H9 (cell line): ENCODE results near the gene LYPD5. TPM values are rescaled to one million over a fixed set of nuclear protein-coding genes. Genes with fewer than 3 reads are reported as not detected.

Experiments
- DNase-seq: peaks from one replicate; pipeline ENCODE4 v3.0.0-alpha.2; 2017
- H2AFZ ChIP-seq: one replicate; pipeline ENCODE4 v1.6.1; 2013; ENCODE audit warnings: mild to moderate bottlenecking, low read length, control low read depth, moderate library complexity
- H2AK5ac ChIP-seq: 2 replicates; pipeline ENCODE4 v1.6.1; 2013; ENCODE audit warnings: low read length, control low read depth, mixed read lengths; ENCODE audit not compliant: insufficient read length
- H2BK120ac ChIP-seq: one replicate; pipeline ENCODE4 v1.6.1; 2013; ENCODE audit warnings: low read depth, mild to moderate bottlenecking, low read length, control low read depth, inconsistent platforms; ENCODE audit not compliant: poor library complexity, severe bottlenecking
- H2BK12ac ChIP-seq: 2 replicates; pipeline ENCODE4 v1.6.1; 2013; ENCODE audit warnings: low read length, control low read depth, mixed read lengths, low read depth; ENCODE audit not compliant: insufficient read length
- H2BK15ac ChIP-seq: 2 replicates; pipeline ENCODE4 v1.6.1; 2013; ENCODE audit warnings: low read depth, low read length, control low read depth
- H2BK20ac ChIP-seq: one replicate; pipeline ENCODE4 v1.6.1; 2013; ENCODE audit warnings: low read depth, mild to moderate bottlenecking, low read length, control low read depth, inconsistent platforms; ENCODE audit not compliant: poor library complexity, severe bottlenecking
- H2BK5ac ChIP-seq: 2 replicates; pipeline ENCODE4 v1.6.1; 2013; ENCODE audit warnings: low read length, control low read depth, mixed read lengths; ENCODE audit not compliant: insufficient read length
- H3K14ac ChIP-seq: 2 replicates; pipeline ENCODE4 v1.6.1; 2013; ENCODE audit warnings: low read length, control low read depth; ENCODE audit not compliant: insufficient read depth
- H3K18ac ChIP-seq: 2 replicates; pipeline ENCODE4 v1.6.1; 2013; ENCODE audit warnings: low read depth, mild to moderate bottlenecking, mixed read lengths, low read length, control low read depth; ENCODE audit not compliant: insufficient read length
- H3K23ac ChIP-seq: 2 replicates; pipeline ENCODE4 v1.6.1; 2013; ENCODE audit warnings: low read length, control low read depth, mixed read lengths, low read depth; ENCODE audit not compliant: insufficient read length
- H3K23me2 ChIP-seq: 2 replicates; pipeline ENCODE4 v1.6.1; 2013; ENCODE audit warnings: low read depth, mild to moderate bottlenecking, mixed read lengths, low read length, control low read depth; ENCODE audit not compliant: insufficient read length, poor library complexity, severe bottlenecking
- H3K27ac ChIP-seq: 2 replicates; pipeline ENCODE4 v1.5.1; 2013; ENCODE audit warnings: low read length, control low read depth, mixed read lengths, low read depth; ENCODE audit not compliant: insufficient read length
- H3K27me3 ChIP-seq: 2 replicates; pipeline ENCODE4 v1.6.1; 2013; ENCODE audit warnings: low read length, control low read depth, inconsistent platforms; ENCODE audit not compliant: insufficient read depth
- H3K4ac ChIP-seq: 2 replicates; pipeline ENCODE4 v1.6.1; 2013; ENCODE audit warnings: low read depth, mild to moderate bottlenecking, control low read depth, inconsistent platforms, low read length, moderate library complexity
- H3K4me1 ChIP-seq: 2 replicates; pipeline ENCODE4 v1.6.1; 2013; ENCODE audit warnings: low read length, control low read depth, inconsistent platforms; ENCODE audit not compliant: insufficient read depth
- H3K4me2 ChIP-seq: 2 replicates; pipeline ENCODE4 v1.6.1; 2013; ENCODE audit warnings: low read length, control low read depth, mixed read lengths; ENCODE audit not compliant: insufficient read length, insufficient read depth
- H3K56ac ChIP-seq: 2 replicates; pipeline ENCODE4 v1.6.1; 2013; ENCODE audit warnings: low read depth, mild to moderate bottlenecking, mixed read lengths, low read length, control low read depth; ENCODE audit not compliant: insufficient read length
- H3K79me1 ChIP-seq: 2 replicates; pipeline ENCODE4 v1.6.1; 2013; ENCODE audit warnings: low read depth, mild to moderate bottlenecking, moderate library complexity, low read length, control low read depth, inconsistent platforms; ENCODE audit not compliant: insufficient read depth, poor library complexity, severe bottlenecking
- H3K79me2 ChIP-seq: 2 replicates; pipeline ENCODE4 v1.6.1; 2013; ENCODE audit warnings: low read length, control low read depth, inconsistent platforms; ENCODE audit not compliant: insufficient read depth
- H3K9ac ChIP-seq: 2 replicates; pipeline ENCODE4 v1.6.1; 2013; ENCODE audit warnings: low read length, control low read depth, mixed read lengths; ENCODE audit not compliant: insufficient read length; ENCODE audit errors: extremely low read depth
- H3K9me3 ChIP-seq: one replicate; pipeline ENCODE4 v1.6.1; 2013; ENCODE audit warnings: low read depth, low read length, inconsistent platforms; ENCODE audit not compliant: control insufficient read depth
- H3T11ph ChIP-seq: one replicate; pipeline ENCODE4 v1.6.1; 2013; ENCODE audit warnings: mild to moderate bottlenecking, low read length, control low read depth, inconsistent platforms
- H4K20me1 ChIP-seq: one replicate; pipeline ENCODE4 v1.6.1; 2013; ENCODE audit not compliant: control insufficient read depth, insufficient read length, insufficient read depth
- H4K5ac ChIP-seq: 2 replicates; pipeline ENCODE4 v1.6.1; 2013; ENCODE audit warnings: low read depth, mild to moderate bottlenecking, mixed read lengths, low read length, control low read depth; ENCODE audit not compliant: insufficient read length
- H4K8ac ChIP-seq: replicated peaks from 2 replicates; pipeline ENCODE4 v1.6.1; 2013; ENCODE audit warnings: low read length, control low read depth, mixed read lengths, low read depth; ENCODE audit not compliant: insufficient read length
- H4K91ac ChIP-seq: 2 replicates; pipeline ENCODE4 v1.6.1; 2013; ENCODE audit warnings: low read depth, mild to moderate bottlenecking, moderate library complexity, mixed read lengths, low read length, control low read depth; ENCODE audit not compliant: insufficient read length
- H3K27ac Mint-ChIP-seq, 3 experiments: 2 replicates in 2 of 3; 3 replicates in 1 of 3; pipeline ENCODE4 v1.8.0; 2020 to 2021; ENCODE audit warnings: mixed read lengths in 3 of 3, mild to moderate bottlenecking in 1 of 3, moderate library complexity in 1 of 3
- H3K27me3 Mint-ChIP-seq: 2 replicates; pipeline ENCODE4 v1.8.0; 2021; ENCODE audit warnings: low read depth, mild to moderate bottlenecking, moderate library complexity, mixed read lengths
- H3K36me3 Mint-ChIP-seq, 3 experiments: 2 replicates in 2 of 3; 3 replicates in 1 of 3; pipeline ENCODE4 v1.8.0; 2020 to 2021; ENCODE audit warnings: low read depth in 3 of 3, mixed read lengths in 3 of 3; ENCODE audit not compliant: insufficient read depth in 1 of 3
- H3K4me1 Mint-ChIP-seq, 2 experiments: 2 replicates each; pipeline ENCODE4 v1.8.0; 2020; ENCODE audit warnings: mixed read lengths in 2 of 2
- H3K4me3 Mint-ChIP-seq, 2 experiments: 2 replicates in 1 of 2; 3 replicates in 1 of 2; pipeline ENCODE4 v1.8.0; 2020 to 2021; ENCODE audit warnings: mild to moderate bottlenecking in 2 of 2, mixed read lengths in 2 of 2, moderate library complexity in 1 of 2
- H3K9me3 Mint-ChIP-seq, 2 experiments: 2 replicates in 1 of 2; 3 replicates in 1 of 2; pipeline ENCODE4 v1.8.0; 2020; ENCODE audit warnings: mild to moderate bottlenecking in 2 of 2, mixed read lengths in 2 of 2, moderate library complexity in 1 of 2
- WGBS: extraction: QIAGEN DNeasy Blood & Tissue Kit; methylation state at CpG from one replicate; pipeline ENCODE4 v1.1.7; 2013; ENCODE audit warnings: missing lambda C conversion rate, low lambda C conversion rate, mixed read lengths; ENCODE audit not compliant: insufficient read length; ENCODE audit errors: extremely low coverage; 5-methylcytosine and 5-hydroxymethylcytosine counted together
- total RNA-seq: library from RNA; stranded (reverse); gene quantifications from 2 replicates; pipeline ENCODE4 v1.2.1, GENCODE V29; 2021
- TF ChIP-seq, protein P1 (sequence below): fragments of 200-600 bp; sonication (generic); conservative IDR thresholded peaks from 3 replicates; pipeline ENCODE4 v1.8.0; 2021; ENCODE audit warnings: antibody characterized with exemption, mild to moderate bottlenecking

Gene LYPD5
- total RNA-seq, 1 experiment from 2014 or later = 0.50 TPM

DNA sequence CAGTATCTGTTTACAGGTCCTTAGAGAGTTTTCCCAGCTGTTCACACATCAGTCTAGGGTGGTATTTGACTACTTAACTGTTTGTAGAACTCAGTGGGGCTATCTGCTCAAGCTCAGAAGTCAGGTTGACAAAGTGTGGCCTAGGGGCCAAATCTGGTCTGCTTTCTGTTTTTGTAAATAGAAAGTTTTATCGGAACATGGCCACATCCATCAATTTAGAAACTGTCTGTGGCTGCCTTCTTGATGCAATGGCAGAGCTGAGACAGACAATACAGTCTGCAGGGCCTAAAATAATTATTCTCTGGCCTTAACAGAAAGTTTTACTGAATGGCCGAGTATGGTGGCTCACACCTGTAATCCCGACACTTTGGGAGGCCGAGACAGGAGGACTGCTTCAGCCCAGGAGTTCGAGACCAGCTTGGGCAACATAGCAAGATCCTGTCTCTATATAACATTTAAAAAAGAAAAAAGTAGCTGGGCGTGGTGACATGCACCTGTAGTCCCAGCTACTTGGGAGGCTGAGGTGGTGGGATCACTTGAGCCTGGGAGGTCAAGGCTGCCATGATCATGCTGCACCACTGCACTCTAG lies 49.9 kb downstream of the LYPD5 start:
- TF ChIP-seq, protein P1, sequence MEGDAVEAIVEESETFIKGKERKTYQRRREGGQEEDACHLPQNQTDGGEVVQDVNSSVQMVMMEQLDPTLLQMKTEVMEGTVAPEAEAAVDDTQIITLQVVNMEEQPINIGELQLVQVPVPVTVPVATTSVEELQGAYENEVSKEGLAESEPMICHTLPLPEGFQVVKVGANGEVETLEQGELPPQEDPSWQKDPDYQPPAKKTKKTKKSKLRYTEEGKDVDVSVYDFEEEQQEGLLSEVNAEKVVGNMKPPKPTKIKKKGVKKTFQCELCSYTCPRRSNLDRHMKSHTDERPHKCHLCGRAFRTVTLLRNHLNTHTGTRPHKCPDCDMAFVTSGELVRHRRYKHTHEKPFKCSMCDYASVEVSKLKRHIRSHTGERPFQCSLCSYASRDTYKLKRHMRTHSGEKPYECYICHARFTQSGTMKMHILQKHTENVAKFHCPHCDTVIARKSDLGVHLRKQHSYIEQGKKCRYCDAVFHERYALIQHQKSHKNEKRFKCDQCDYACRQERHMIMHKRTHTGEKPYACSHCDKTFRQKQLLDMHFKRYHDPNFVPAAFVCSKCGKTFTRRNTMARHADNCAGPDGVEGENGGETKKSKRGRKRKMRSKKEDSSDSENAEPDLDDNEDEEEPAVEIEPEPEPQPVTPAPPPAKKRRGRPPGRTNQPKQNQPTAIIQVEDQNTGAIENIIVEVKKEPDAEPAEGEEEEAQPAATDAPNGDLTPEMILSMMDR = no peak
- Histone ChIP-seq H2BK120ac (no peak overlapping the region), H2BK20ac (no peak overlapping the region), H4K5ac (no peak overlapping the region), H3K9me3 (no peaks in the 10 kb centered on the region), H4K8ac (no peak overlapping the region), H3K56ac (no peak overlapping the region), H3K23me2 (peaks cover 12% of the 10 kb centered on the region), H2AFZ (no peak overlapping the region), H3K79me2 (0 out of 2 replicates have a peak, but pooled peaks cover 3% of the 10 kb centered on the region), H2BK15ac (no peak overlapping the region), H3K4me2 (no peak overlapping the region), H4K91ac (no peak overlapping the region), H3K9ac (no peak overlapping the region), H3T11ph (no peak overlapping the region), H3K79me1 (no peaks in the 10 kb centered on the region), H3K18ac (no peak overlapping the region), H3K4ac (no peak overlapping the region), H3K27ac (no peak overlapping the region), H2AK5ac (no peak overlapping the region), H2BK5ac (no peak overlapping the region), H3K4me1 (no peaks in the 10 kb centered on the region), H2BK12ac (no peak overlapping the region), H3K23ac (no peak overlapping the region), H3K14ac (no peak overlapping the region), H3K27me3 (no peaks in the 10 kb centered on the region), H4K20me1 (no peaks in the 10 kb centered on the region)
- no peaks in the 10 kb centered on the region; a peak in 2 of 5 replicates for H3K9me3 Mint-ChIP-seq
- DNase-seq = no peak
- no peak overlapping the region for H3K27ac Mint-ChIP-seq
- H3K36me3 Mint-ChIP-seq = peaks cover 17 to 51% (median 41%) of the 10 kb centered on the region in 3 experiments
- H3K4me1 Mint-ChIP-seq = peaks cover 12 to 21% of the 10 kb centered on the region in 2 experiments
- no CpG with 5 or more reads among the region's 6 CpGs for WGBS
- no peak overlapping the region for H3K4me3 Mint-ChIP-seq
- H3K27me3 Mint-ChIP-seq = no peaks in the 10 kb centered on the region
